Subcutaneous adipose tissue (tissue), 4 donors: ENCODE measurements around the gene GRID2IP. TPM values are rescaled to one million over a fixed set of nuclear protein-coding genes. Genes with fewer than 3 reads are reported as not detected.

Source experiments
- total RNA-seq, 4 donors: library from RNA; depleted of rRNA; stranded (reverse); fragments of >200 nt; gene quantifications; one replicate each; pipeline ENCODE4 v1.1.0, GENCODE V29; 2016
- TF ChIP-seq, protein P1 (sequence below): fragments of 450-650 bp; IDR thresholded peaks from one replicate; pipeline ENCODE4 v1.5.1; 2016; ENCODE audit warnings: low read depth, mild to moderate bottlenecking, control low read depth, antibody characterized with exemption, moderate library complexity

Gene GRID2IP
- total RNA-seq, 4 donors from 2014 or later, result not detected

DNA sequence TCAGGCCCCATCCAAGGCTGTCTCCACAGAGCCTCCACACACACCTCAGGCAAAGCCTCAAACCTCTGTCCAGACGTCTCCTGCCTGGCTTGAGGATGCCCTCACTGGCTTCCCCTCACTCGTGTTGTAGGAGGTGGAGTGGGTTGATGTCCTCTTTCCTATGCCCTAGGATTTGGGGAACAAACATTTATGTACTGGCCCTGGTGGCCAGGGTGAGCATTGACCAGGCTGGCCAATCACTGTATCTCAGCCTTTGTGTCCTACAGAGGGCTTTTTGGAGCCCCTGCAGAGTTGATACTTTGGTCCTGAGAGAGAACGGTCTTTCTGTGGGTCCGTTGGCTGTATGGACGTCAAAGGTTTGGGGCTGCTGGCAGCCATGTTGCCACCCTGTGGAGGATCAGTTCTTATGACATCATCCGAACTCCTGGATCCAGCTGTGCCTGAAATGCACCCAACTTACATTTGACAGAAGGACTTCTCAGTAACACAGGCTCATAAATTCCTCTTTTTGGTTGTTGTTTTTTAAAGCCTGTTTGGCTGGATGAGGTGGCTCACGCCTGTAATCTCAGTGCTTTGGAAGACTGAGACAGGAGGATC lies 2.3 kb upstream of the GRID2IP start:
- TF ChIP-seq, protein P1, sequence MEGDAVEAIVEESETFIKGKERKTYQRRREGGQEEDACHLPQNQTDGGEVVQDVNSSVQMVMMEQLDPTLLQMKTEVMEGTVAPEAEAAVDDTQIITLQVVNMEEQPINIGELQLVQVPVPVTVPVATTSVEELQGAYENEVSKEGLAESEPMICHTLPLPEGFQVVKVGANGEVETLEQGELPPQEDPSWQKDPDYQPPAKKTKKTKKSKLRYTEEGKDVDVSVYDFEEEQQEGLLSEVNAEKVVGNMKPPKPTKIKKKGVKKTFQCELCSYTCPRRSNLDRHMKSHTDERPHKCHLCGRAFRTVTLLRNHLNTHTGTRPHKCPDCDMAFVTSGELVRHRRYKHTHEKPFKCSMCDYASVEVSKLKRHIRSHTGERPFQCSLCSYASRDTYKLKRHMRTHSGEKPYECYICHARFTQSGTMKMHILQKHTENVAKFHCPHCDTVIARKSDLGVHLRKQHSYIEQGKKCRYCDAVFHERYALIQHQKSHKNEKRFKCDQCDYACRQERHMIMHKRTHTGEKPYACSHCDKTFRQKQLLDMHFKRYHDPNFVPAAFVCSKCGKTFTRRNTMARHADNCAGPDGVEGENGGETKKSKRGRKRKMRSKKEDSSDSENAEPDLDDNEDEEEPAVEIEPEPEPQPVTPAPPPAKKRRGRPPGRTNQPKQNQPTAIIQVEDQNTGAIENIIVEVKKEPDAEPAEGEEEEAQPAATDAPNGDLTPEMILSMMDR, result no peak

DNA sequence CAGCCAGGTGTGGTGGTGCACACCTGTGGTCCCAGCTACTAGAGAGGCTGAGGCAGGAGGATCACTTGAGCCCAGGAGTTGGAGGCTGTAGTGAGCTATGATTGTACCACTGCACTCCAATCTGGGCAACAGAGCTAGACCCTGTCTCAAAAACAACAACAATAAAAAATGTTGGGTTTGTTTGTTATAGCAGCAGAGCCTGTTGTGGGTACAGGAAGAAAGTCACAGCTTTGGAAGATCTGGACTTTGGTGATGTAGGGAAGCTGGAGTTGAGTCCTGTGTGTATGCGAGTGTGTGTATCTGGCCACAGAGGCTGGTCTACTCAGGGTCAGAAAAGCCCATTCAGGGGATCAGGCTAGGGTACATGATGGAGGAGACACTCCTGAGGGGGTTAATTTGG lies 3.9 kb downstream of the GRID2IP start:
- TF ChIP-seq, protein P1, result no peak

DNA sequence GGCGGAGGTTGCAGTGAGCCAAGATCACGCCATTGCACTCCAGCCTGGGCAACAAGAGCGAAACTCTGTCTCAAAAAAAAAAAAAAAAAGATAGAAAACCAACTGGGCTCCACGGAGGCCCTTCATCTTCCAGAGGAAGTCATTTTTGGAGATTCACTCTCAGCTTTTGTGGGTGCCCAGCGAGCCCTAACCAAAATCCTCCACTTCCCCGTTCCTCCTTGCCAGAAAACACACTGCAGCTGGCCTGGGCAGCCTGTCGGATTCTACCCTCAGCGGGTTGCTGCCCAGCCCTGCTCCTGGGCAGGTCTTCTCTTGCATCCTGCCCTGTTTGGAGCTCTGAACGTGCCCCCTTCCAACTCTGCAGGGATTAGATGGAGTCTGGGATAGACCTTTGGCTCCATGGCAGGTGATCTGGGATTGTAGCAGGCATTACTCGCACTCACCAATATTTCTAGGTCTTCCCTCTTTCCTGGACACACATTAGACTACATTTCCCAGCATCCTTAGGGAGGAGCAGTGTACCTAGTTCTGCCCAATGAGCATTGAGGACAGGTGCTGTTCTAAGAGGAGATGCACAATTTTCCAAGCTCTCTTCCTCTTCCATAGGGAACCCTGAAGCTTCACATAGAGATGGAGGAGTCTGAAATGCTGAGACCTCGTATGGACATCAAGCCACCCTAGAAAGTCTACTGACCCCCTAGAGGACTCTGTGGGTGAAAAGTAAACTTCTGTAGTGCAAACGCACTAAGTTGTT lies 4.6 kb downstream of the GRID2IP start:
- TF ChIP-seq, protein P1, result no peak

DNA sequence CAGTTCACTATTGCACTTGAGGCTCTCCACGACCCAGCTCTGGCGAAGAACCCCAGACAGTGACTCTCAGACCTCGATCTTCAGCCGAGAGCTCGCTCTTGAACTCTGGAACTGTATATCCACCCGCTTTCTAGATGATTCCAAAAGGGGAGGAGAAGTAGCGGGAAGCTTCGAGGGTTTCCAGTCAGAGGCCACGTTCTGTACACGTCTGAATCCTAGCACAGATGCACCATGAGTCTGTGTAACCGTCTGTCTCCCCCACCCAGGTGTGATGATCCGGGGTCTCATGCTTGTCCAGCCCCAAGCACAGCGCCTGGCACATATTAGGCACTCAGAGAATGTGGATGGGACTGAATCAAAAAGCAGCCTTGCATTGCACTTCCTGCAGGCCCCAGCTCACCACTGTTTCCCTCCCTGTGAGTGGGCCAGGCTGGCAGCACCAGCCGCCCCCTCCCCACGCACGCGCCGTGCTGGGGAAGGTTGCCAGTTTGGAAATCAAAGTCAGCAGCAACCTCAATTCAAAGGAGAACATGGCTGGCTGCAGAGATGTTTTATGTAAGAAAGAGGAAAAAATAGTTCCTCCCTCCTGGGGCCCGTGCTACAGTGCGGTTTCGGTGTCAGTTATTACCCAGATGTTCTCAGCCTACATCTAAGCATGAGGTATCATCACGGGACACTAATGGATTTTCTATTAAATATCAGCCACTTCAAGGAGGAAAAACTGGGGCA lies 5.7 kb downstream of the GRID2IP start:
- TF ChIP-seq, protein P1, result no peak

DNA sequence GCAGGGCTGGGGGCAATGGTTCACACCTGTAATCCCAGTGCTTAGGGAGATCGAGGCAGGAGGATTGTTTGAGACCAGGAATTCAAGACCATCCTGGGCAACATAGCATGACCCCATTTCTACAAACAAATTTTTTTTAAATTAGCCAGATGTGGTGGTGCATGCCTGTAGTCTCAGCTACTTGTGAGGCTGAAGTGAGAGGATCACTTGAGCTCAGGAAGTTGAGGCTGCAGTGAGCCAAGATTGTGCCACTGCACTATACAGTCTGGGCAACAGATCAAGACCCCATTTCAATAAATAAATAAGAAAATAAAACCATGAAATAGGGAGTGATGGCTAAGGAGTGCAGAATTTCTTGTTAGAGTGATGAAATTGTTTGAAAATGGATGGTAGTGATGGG lies 8.9 kb downstream of the GRID2IP start:
- TF ChIP-seq, protein P1, result no peak

DNA sequence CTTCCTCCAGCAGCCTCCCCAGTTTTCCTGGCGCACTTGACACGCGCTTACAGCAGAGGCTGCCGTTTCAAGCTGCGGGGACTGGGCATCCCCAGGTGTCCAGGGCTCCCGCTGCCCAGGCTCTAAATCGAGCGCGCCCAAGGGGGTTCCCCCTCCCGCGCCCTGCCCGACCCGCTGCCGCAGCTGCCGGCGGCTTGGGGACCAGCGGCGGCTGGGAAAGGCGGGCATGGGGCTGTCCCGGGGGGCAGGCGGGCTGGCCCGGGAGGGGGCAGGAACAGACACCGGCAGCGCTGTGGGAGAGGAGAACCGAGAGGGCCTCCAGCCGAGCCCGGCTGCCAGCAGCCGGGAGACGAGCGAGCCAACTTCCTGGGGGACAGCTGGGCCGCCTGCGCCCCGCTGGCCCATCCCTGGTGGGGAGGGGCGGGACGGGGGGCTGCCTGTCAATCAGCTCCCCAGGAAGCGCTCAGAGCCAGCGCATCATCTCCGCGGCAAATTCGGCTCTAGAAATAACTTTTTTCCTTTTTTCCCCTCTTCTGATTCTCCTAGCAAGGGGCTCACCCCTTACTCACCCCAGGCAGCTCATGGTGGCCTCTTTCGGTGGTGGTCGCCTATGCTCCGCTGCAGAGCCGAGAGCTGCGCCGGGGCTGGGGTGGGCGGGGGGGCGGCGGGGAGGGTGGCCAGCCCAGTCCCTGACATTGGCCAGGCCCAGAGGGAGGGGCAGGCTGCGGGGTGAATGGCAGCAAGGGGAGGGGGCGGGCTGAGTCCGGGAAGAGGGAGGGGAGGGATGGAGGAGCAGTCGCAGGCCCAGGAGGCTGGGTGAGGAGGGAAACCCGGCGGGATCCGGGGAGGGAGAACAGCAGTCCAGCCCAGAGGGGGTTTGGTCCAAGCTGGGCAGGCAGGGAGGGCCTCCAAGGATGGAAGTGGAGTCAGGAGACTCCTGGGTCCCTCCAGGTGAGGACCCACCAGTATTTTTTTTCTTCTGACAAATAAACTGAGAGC lies 14.7 kb downstream of the GRID2IP start:
- TF ChIP-seq, protein P1, result no peak
